B cell (primary cell): ENCODE data around the gene GAP43. TPM values are rescaled to one million over a fixed set of nuclear protein-coding genes. Genes with fewer than 3 reads are reported as not detected.

Experiments
- ATAC-seq: fragments of 200-7000 bp; cut with Tn5 transposase; one replicate; pipeline ENCODE4 v1.10.0; 2021; ENCODE audit warnings: low read depth, mild to moderate bottlenecking, moderate number of reproducible peaks, moderate library complexity
- CTCF ChIA-PET: fragments of 350-600 bp; sonication (Branson Sonifier 250); formaldehyde crosslinking; loops from one replicate; lab custom pipeline; 2021; ENCODE audit warnings: antibody characterized with exemption, inconsistent platforms; lab: Charles Lee
- POLR2A ChIA-PET: fragments of 350-600 bp; sonication (Branson Sonifier 250); formaldehyde crosslinking; loops from one replicate; lab custom pipeline; 2021; ENCODE audit warnings: antibody characterized with exemption; lab: Charles Lee
- DNase-seq: peaks from one replicate; pipeline ENCODE4 v3.0.0; 2013
- H2AFZ ChIP-seq: 2 replicates; pipeline ENCODE4 v1.6.1; 2012; ENCODE audit warnings: mild to moderate bottlenecking, low read depth, low read length; ENCODE audit not compliant: insufficient read depth, poor library complexity, severe bottlenecking
- H3K27ac ChIP-seq, 2 donors: 1 replicate in 1 of 2; 2 replicates in 1 of 2; pipeline ENCODE4 v1.5.1; 2012 to 2013; ENCODE audit warnings: low read length in 2 of 2, mild to moderate bottlenecking in 2 of 2, moderate library complexity in 1 of 2
- H3K27me3 ChIP-seq, 4 experiments: fragments of 200-600 bp in 1 of 4; sonication (generic) in 1 of 4; replicated peaks in 1 of 4; 1 replicate in 2 of 4; 2 replicates in 2 of 4; pipeline versions ENCODE4 v1.6.1 to v1.7.0; 2013 to 2016; ENCODE audit warnings: low read length in 3 of 4, mild to moderate bottlenecking in 2 of 4, mixed read lengths in 1 of 4, moderate library complexity in 1 of 4; ENCODE audit not compliant: insufficient read depth in 4 of 4, control insufficient read depth in 3 of 4; ENCODE audit errors: control extremely low read depth in 1 of 4
- H3K36me3 ChIP-seq, 2 experiments: replicated peaks in 1 of 2; 1 replicate in 1 of 2; 2 replicates in 1 of 2; pipeline versions ENCODE4 v1.6.1 to v1.7.1; 2013; ENCODE audit warnings: low read length in 1 of 2; ENCODE audit not compliant: insufficient read depth in 2 of 2, control insufficient read depth in 1 of 2; ENCODE audit errors: control extremely low read depth in 1 of 2, extremely low read depth in 1 of 2
- H3K4me1 ChIP-seq, 2 donors: fragments of 200-600 bp in 1 of 2; sonication (generic) in 1 of 2; 1 replicate in 1 of 2; 2 replicates in 1 of 2; pipeline versions ENCODE4 v1.5.1 to v1.6.1; 2013 to 2017; ENCODE audit warnings: low read length in 2 of 2; ENCODE audit not compliant: control insufficient read depth in 2 of 2, insufficient read depth in 2 of 2
- H3K4me2 ChIP-seq: replicated peaks from 2 replicates; pipeline ENCODE3; 2012; ENCODE audit warnings: mild to moderate bottlenecking, low read depth, low read length; ENCODE audit not compliant: poor library complexity, severe bottlenecking
- H3K4me3 ChIP-seq, 5 experiments: fragments of 200-600 bp in 1 of 5; sonication (generic) in 1 of 5; 1 replicate in 3 of 5; 2 replicates in 2 of 5; pipeline versions ENCODE4 v1.5.1 to v1.7.0; 2011 to 2016; ENCODE audit warnings: low read length in 4 of 5, mild to moderate bottlenecking in 4 of 5, low read depth in 2 of 5, control low read depth in 1 of 5, moderate library complexity in 1 of 5; ENCODE audit not compliant: insufficient read depth in 1 of 5; ENCODE audit errors: control extremely low read depth in 1 of 5, extremely low read depth in 1 of 5
- H3K79me2 ChIP-seq: fragments of 200-600 bp; sonication (generic); one replicate; pipeline ENCODE4 v1.6.0; 2016; ENCODE audit warnings: low read length; ENCODE audit not compliant: control insufficient read depth, insufficient read depth
- H3K9ac ChIP-seq: fragments of 200-600 bp; sonication (generic); 2 replicates; pipeline ENCODE4 v1.6.1; 2017; ENCODE audit warnings: mild to moderate bottlenecking, low read length, moderate library complexity
- H3K9me3 ChIP-seq, 3 donors: one replicate each; pipeline versions ENCODE4 v1.6.1 to v1.7.1; 2013; ENCODE audit warnings: low read length in 2 of 3; ENCODE audit not compliant: control insufficient read depth in 2 of 3, insufficient read depth in 1 of 3; ENCODE audit errors: control extremely low read depth in 1 of 3
- H4K20me1 ChIP-seq: 2 replicates; pipeline ENCODE4 v1.6.0; 2012; ENCODE audit warnings: mild to moderate bottlenecking, low read length; ENCODE audit not compliant: insufficient read depth, control insufficient read depth, poor library complexity, severe bottlenecking
- H3K27ac Mint-ChIP-seq: one replicate; pipeline ENCODE4 v1.8.0; 2021; ENCODE audit warnings: mixed read lengths
- H3K27me3 Mint-ChIP-seq: one replicate; pipeline ENCODE4 v1.8.0; 2021; ENCODE audit warnings: mixed read lengths
- H3K4me1 Mint-ChIP-seq: one replicate; pipeline ENCODE4 v1.8.0; 2021; ENCODE audit warnings: mixed read lengths
- H3K4me3 Mint-ChIP-seq: one replicate; pipeline ENCODE4 v1.8.0; 2021; ENCODE audit warnings: mixed read lengths
- H3K9me3 Mint-ChIP-seq: one replicate; pipeline ENCODE4 v1.8.0; 2022; ENCODE audit warnings: mixed read lengths; ENCODE audit not compliant: insufficient read depth
- EZH2 ChIP-seq: IDR thresholded peaks from 2 replicates; pipeline ENCODE4 v1.6.1; 2012; ENCODE audit warnings: borderline replicate concordance, low read depth, mild to moderate bottlenecking, moderate library complexity, low read length; ENCODE audit not compliant: insufficient read depth, poor library complexity, severe bottlenecking
- WGBS: methylation state at CpG from one replicate; pipeline ENCODE4 v1.1.5; 2013; ENCODE audit warnings: missing lambda C conversion rate; ENCODE audit not compliant: insufficient coverage; 5-methylcytosine and 5-hydroxymethylcytosine counted together
- intact Hi-C: fragments of 100-400 bp; cut with micrococcal nuclease; formaldehyde crosslinking; loops from one replicate; pipeline ENCODE4 v1.10.0; 2022
- polyA plus RNA-seq: library from polyadenylated mRNA; depleted of rRNA; stranded (reverse); fragments of >200 nt; gene quantifications from 2 replicates; pipeline ENCODE4 v1.2.3, GENCODE V29; 2012
- total RNA-seq, 2 donors: library from RNA; stranded (reverse); fragments of 120-200 nt in 1 of 2; gene quantifications; 1 replicate in 1 of 2; 2 replicates in 1 of 2; pipeline versions ENCODE4 v1.2.3 to v1.2.4, GENCODE V29; 2013 to 2022
- TF ChIP-seq, protein P1 (sequence below): fragments of 200-600 bp; IDR thresholded peaks from one replicate; pipeline ENCODE4 v1.8.0; 2022; ENCODE audit warnings: antibody characterized with exemption, mild to moderate bottlenecking

Gene GAP43
- total and polyA plus RNA-seq, 2 donors (not counting 1 experiment from before 2014, with no cell fraction given), result 0.04 TPM; not detected in 1

- DNase-seq, result no peak
- Histone ChIP-seq H3K79me2 (no peaks in the 10 kb centered on the region), H2AFZ (no peak overlapping the region), H3K4me3 (no peak overlapping the region), H3K9ac (no peak overlapping the region), H3K27ac (no peak overlapping the region), H3K9me3 (no peaks in the 10 kb centered on the region), H3K4me2 (no peak overlapping the region), H3K27me3 (peaks cover 2 to 24% (median 18%) of the 10 kb centered on the region in 4 experiments), H4K20me1 (no peaks in the 10 kb centered on the region), H3K36me3 (no peaks in the 10 kb centered on the region), H3K4me1 (peaks cover 13 to 16% of the 10 kb centered on the region in 2 donors)
- CTCF ChIA-PET, result no interaction called here
- Mint-ChIP-seq H3K9me3 (no peaks in the 10 kb centered on the region), H3K4me3 (no peak overlapping the region), H3K27ac (no peak overlapping the region), H3K27me3 (peaks cover 31% of the 10 kb centered on the region), H3K4me1 (peaks cover 12% of the 10 kb centered on the region)
- intact Hi-C loops, result no loop called here
- 45% methylated on average over 2 of the region's 5 CpGs for WGBS
- no peak for TF ChIP-seq EZH2
- TF ChIP-seq, protein P1, sequence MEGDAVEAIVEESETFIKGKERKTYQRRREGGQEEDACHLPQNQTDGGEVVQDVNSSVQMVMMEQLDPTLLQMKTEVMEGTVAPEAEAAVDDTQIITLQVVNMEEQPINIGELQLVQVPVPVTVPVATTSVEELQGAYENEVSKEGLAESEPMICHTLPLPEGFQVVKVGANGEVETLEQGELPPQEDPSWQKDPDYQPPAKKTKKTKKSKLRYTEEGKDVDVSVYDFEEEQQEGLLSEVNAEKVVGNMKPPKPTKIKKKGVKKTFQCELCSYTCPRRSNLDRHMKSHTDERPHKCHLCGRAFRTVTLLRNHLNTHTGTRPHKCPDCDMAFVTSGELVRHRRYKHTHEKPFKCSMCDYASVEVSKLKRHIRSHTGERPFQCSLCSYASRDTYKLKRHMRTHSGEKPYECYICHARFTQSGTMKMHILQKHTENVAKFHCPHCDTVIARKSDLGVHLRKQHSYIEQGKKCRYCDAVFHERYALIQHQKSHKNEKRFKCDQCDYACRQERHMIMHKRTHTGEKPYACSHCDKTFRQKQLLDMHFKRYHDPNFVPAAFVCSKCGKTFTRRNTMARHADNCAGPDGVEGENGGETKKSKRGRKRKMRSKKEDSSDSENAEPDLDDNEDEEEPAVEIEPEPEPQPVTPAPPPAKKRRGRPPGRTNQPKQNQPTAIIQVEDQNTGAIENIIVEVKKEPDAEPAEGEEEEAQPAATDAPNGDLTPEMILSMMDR, result no peak
- POLR2A ChIA-PET, result no interaction called here
- ATAC-seq, result no peak
These were observed 1.6 kb downstream of the GAP43 start for GRCh38 chr3:115624901-115625300.

DNA sequence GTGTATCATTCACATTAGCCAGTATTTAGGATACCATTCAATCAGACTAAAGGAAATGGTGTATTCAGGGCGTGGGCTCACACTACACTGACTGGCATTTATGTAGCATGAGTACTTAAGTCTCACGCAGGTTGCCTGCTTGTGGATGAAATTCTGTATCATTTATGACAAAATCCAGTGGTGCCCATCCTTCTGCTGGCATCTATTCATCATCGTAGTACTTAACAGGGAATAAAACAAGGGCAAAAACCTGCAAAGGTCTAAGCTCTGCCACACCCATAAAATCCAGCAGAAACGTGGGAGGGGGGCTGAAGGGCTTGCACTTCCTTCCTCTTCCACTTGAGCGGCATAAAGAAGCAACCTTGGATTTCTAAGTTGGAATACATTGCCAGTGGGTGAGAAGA is 2.7 kb downstream of the GAP43 start:
- Histone ChIP-seq H3K79me2 (no peaks in the 10 kb centered on the region), H3K27me3 (peaks cover 2 to 31% (median 18%) of the 10 kb centered on the region in 4 experiments), H4K20me1 (no peaks in the 10 kb centered on the region), H3K4me2 (no peak overlapping the region), H3K4me1 (peaks cover 13 to 16% of the 10 kb centered on the region in 2 donors), H3K4me3 (no peak overlapping the region), H3K9ac (no peak overlapping the region), H3K27ac (no peak overlapping the region), H3K9me3 (no peaks in the 10 kb centered on the region), H2AFZ (no peak overlapping the region), H3K36me3 (no peaks in the 10 kb centered on the region)
- no CpG with 5 or more reads among the region's 5 CpGs for WGBS
- TF ChIP-seq, protein P1, result no peak
- TF ChIP-seq EZH2, result no peak
- peaks cover 35% of the 10 kb centered on the region for H3K27me3 Mint-ChIP-seq
- no peak for DNase-seq
- ChIA-PET POLR2A (no interaction called here), CTCF (no interaction called here)
- no peaks in the 10 kb centered on the region for H3K9me3 Mint-ChIP-seq
- no peak overlapping the region for H3K27ac Mint-ChIP-seq
- ATAC-seq, result no peak
- no peak overlapping the region for H3K4me3 Mint-ChIP-seq
- peaks cover 12% of the 10 kb centered on the region for H3K4me1 Mint-ChIP-seq
- intact Hi-C loops, result no loop called here
